Superior temporal gyrus (tissue), 1 donor: Measurements from ENCODE around the gene TYW5.
A peak's percentile ranks its signal among the peaks of the same experiment; 100 is the strongest.
"Not testable (repeated sequence)": the region's sequence is repeated elsewhere in the genome, so short reads cannot be mapped to it uniquely, and the experiment has no call there.

Experiments
- DNase-seq: peaks from one replicate; pipeline ENCODE4 v3.0.0-alpha.2; 2016; ENCODE audit errors: extremely low spot score

Gene TYW5

DNA sequence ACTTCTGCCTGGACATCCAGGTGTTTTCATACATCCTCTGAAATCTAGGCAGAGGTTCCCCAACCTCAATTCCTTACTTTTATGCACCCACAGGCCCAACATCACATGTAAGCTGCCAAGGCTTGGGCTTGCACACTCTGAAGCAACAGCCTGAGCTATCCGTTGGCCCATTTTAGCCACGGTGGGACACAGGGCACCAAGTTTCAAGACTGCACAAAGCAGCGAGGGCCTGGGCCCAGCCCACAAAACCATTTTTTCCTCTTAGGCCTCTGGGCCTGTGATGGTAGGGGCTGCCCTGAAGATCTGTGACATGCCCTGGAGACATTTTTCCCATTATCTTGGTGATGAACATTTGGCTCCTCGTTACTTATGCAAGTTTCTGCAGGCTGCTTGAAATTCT is 38.3 kb downstream of the TYW5 start:
- DNase-seq = no peak

DNA sequence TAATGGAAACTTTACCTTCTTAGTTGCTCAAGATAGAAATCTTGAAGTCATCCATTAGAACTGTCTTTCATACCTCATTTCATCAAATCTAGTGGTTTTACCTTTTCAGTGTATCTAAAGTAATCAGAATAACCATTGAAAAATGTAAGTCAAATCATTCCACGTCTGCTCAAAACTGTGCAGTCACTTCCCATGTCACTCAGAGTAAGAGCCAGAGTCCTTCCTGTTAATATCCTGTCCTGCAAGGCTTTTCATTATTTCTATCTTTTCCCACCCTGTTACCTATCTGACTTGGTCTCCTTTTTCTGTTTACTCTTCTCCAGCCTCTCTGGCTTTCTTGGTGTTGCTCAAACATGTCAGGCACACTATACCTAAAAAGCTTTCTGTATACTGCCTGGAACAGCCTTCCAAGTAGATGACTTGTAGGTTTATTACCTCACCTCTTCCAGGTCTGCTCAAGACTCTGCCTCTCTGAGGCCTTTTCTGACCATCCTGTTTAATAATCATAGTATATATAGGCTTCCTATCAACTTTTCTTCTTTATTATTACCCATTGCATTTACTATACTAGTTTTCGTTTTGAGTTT is 40.8 kb downstream of the TYW5 start:
- DNase-seq = no peak

DNA sequence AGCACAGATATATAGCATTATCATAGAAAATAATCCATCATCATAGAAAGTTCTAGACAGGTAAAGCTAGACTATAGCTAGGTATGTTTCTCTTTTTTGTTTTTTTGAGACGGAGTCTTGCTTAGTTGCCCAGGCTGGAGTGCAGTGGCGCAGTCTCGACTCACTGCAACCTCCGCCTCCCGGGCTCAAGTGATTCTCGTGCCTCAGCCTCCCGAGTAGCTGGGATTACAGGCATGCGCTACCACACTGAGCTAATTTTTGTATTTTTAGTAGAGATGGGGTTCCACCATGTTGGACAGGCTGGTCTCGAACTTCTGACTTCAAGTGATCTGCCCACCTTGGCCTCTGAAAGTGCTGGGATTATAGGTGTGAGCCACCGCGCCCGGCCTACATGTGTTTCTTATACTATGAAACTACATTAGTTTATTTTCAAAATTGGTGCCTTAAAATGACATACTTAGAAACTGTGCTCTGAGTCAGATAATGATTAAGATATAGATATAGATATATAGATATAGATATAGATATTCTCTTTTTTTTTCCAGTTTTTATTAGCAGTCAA is 42.7 kb downstream of the TYW5 start:
- not testable (repeated sequence) for DNase-seq

DNA sequence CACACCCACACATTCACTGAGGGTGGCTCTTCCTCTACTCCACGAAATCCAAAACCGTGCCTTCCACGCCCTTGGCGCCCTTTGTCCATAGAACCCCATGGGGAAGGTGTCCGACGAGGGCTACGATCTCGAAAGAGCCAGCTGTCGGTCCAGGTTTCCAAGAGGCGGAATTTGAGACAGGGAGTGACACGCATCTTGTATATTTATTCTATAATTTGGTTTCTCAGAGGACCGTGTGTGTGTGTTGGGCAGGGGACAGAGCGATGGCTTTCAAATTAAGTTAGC is 43.5 kb downstream of the TYW5 start:
- DNase-seq = peak; percentile 46

DNA sequence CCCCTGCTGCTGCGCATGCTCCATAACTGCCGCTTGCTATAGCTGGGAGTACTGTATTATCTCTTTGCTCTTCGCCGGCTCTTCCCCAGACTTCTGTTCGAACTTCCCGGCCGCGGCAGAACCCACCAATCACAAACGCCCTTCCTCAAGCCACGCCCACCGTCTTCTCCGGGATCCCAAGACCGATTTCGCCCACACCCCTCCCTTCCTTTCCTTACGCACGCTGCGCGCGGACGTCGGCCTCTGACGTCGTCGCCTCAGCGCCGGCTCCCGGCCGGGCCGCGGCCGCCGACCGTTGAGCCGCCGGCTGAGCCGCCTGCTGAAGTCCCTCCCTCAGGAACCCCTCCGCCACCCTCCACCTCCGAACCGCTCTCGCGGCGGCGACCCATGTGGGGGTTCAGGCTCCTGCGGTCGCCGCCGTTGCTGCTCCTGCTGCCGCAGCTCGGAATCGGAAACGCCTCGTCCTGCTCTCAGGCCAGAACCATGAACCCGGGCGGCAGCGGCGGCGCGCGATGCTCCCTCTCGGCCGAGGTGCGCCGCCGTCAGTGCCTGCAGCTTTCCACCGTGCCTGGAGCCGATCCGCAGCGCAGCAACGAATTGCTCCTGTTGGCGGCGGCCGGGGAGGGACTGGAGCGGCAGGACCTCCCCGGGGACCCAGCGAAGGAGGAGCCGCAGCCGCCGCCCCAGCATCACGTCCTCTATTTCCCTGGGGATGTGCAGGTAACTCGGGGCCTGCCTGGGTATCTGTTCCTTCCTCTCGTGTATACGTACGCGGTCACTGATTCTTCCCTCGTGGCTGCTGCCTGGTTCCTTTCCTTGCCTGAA is 44.0 kb downstream of the TYW5 start, which contains the start of gene C2orf69:
Gene C2orf69, plus strand, starts transcription at position 242 of the 825 bp plus-strand sequence. Its CDS starts 146 bp downstream, at position 388.
- peak; percentile 96 for DNase-seq

DNA sequence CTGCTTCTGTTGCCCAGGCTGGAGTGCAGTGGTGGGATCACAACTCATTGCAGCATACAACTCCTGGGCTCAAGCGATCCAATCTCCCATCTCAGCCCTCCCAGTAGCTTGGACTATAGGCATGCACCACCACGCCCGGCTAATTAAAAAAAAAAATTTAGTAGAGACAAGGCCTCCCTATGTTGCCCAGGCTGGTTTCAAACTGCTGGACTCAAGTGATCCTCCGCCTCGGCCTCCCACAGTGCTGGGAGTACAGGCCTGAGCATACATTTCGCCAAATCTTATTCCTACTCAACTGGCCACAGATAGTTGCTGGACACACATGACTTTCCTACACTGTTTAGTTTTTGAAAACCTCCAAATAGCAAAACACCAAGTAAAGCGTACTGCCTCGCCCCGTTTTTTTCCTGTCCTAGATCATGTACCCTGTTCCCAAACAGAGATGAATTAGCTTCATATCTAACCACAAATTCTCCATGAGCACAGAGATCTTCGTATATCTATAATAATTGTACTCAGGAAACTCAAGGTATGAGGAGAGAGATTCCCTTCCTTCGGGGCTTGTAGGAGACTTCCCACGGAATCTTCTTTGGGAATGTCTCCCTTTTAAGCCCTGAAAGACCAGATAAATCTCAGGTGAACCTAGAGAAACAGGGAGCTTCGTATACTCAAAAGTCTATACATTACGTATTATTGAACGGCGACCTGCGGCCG is 44.8 kb downstream of the TYW5 start:
- DNase-seq = no peak

DNA sequence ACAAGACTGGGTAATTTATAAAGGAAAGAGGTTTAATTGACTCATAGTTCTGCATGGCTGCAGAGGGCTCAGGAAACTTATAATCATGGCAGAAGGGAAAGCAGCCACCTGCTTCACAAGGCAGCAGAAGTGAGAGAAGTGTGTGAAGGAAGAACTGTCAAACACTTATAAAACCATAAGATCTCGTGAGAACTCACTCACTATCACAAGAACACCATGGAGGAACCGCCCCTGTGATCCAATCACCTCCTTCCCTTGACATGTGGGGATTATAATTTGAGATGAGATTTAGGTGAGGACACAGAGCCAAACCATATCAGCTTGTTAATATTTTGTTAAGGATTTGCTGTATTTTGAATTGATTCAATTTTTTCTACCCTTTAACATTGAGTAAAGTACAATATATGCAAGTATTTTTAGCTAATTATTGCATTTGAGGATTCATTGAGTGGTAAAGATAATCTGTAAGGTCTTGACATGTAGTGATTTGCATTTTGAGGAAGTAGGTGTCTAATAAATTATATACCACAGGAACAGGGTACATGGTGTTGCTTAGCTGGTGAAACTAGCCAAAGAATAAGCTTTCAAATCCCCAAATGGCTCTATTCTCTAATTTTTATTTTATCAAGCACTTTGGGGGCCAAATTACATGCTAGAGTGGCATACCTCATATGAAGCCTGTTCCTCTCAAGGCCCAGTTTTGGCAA is 48.1 kb downstream of the TYW5 start:
- no peak for DNase-seq

DNA sequence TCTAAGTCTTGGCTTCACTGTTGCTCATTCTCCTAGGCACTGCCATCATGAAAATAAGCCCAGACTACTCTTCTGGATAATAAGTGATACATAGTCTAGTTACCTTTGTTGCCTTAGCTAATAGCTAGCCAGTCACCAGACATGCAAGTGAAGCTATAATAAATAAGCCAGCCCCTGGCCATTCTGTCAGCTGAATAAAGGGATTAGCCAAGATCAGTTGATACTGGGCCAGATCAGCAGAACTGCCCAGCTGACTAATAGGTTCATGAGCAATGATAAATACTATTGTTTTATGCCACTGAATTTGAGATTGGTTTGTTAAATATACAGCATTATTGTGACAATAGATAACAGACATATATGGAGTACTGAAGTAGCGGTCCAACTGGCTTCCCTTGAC is 52.2 kb downstream of the TYW5 start:
- no peak for DNase-seq

DNA sequence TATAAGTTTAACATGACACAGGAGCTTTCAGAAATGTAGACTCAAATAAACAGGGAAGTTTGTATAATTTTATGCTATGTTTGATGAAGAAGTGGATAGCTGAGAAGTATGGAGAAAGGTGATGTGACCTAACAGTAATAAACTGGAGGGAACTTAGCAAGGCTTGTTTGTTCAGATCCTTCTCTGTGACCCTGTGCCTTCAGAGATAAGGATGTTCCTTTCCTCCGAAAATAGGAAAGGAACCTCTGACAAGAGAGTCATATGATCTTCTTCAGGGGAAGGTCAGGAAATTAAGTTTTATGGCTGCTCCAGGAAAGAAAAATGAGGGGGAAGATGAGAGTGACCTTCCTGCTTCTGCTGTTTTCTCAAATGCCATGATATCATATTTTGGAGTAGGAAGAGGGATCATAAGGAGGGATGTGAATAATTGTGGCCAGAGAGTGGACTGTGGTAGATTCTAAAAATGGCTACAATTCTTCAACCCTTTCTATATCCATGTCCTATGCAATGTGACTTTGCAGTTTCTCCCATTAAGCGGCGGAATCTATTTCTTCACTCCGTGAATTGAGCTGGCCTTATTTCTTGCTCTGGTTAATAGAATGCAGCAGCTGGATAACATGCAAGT is 52.7 kb downstream of the TYW5 start:
- DNase-seq = no peak

DNA sequence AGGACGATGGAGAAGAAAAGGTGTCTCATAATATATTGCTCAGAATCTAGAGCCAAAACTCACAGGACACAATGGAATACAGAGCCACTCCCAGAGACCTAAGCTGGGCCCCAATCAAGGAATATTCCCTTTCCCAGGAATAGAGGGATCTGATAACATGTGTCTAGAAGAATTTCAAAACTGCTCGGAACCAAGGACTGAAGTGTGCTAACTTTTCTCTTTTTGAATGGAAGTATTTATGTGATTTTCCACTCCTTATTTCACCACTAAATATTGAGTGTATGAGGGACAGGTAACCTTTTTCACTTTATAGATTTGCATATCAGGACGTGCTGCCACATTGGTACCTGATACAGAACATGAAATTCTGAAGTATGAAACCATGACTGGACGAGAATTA is 53.3 kb downstream of the TYW5 start:
- DNase-seq = no peak

DNA sequence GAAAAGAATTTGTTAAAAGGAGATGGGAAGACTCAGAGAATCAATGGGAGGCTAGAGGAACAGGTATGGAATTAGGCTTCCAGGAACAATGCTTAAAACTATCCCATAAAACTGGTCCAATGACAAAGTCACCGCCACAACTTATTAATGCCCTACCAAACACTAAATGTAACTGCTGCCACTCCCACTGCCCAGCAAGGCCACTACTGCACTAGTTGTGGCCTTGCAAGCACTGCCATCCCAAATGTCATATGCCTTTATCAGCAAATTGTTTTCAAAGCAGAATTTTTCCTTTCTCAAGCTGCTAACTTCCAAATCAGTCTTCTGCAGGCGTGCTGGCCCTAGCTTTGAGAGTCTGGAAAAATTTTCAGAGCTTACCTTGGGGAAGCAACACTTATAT is 58.7 kb downstream of the TYW5 start:
- DNase-seq = no peak

DNA sequence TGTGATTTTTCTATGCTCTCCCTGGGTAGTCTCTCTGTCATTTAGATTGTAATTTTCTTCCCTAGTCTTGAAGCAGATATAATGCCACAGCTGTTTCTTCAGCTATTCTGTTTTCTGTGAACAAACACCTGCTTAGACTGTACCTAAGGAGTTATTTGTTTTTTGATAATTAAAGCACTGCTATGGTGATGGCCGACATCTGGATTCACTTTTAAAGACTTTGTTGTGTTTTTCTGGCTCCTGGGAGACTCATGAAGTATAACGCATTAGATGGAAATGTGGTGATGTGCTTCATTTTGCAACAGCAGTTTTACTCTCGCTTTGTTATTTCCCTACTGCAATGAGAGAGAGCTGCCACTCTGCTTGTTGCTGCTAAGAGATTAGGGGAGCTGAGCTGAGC is 59.9 kb downstream of the TYW5 start:
- no peak for DNase-seq

DNA sequence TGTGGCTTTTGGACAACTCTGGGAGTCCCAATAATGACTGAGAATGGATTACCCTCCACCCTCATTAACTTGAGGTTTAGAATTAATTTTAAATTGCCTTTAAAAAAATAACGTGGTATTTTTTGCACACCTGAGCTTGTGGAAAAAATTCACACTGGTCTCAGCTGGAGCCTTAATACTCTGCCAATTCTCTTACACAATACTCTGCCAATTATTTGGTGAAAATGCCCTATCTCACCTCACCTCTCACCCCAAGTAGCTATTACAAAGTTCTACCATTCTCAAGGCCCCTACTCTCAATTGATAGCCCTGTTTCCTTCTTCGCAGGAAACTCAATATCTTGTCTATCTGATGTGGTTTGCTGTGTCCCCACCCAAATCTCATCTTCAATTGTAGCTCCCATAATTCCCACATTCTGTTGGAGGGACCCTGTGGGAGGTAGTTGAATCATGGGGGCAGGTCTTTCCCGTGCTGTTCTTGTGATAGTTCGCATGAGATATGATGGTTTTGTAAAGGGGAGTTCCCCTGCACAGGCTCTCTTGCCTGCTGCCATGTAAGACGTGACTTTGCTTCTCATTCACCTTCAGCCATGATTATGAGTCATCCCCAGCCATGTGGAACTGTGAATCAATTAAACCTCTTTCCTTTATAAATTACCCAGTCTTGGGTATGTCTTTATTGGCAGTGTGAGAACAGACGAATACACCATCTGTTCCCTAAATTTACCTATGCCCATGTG is 71.6 kb downstream of the TYW5 start:
- no peak for DNase-seq

DNA sequence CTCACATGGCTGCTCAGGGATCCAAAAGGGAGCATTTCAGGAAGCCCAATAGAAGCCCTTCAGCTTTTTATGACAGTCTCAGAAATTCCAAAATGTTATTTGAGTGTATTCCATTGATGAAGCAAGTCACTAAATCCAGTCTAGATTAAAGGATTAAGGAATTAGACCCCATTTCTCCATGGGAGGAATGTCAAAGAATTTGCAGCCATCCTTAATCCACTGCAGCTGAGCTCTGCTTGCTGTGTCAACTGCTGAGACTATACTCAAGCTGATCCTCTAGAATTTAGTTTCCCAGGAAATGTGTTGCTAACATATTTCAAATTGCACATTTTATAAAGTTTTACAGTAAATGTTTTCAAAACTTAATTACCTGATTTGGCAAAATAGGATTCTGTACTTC is 72.6 kb downstream of the TYW5 start:
- DNase-seq = no peak
